Hematopoietic multipotent progenitor cell treated with erythropoietin and hydrocortisone succinate and interleukin-3 and kit ligand, for 6 days (in vitro differentiated cells): Measurements from ENCODE around the gene E2F6.
A peak's percentile ranks its signal among the peaks of the same experiment; 100 is the strongest.
"Not testable (repeated sequence)": the region's sequence is repeated elsewhere in the genome, so short reads cannot be mapped to it uniquely, and the experiment has no call there.

Experiments used
- DNase-seq: peaks from one replicate; pipeline ENCODE4 v3.0.0-alpha.2; 2015

The E2F6 gene

GRCh38 chr2:11411244-11411643, 54.7 kb downstream of the E2F6 start:
- DNase-seq = no peak

- no peak for DNase-seq
Measured at GRCh38 chr2:11410101-11410500, 55.9 kb downstream of the E2F6 start.

- no peak for DNase-seq
Measured at GRCh38 chr2:11409572-11409959, 56.4 kb downstream of the E2F6 start.

- no peak for DNase-seq
Measured at GRCh38 chr2:11408959-11409571, 56.9 kb downstream of the E2F6 start.

GRCh38 chr2:11407413-11407812, 58.5 kb downstream of the E2F6 start:
- DNase-seq = no peak

- DNase-seq = no peak
Measured at GRCh38 chr2:11406958-11407381, 59.0 kb downstream of the E2F6 start.

GRCh38 chr2:11406267-11406957, 59.5 kb downstream of the E2F6 start:
- DNase-seq = no peak

GRCh38 chr2:11405599-11406266, 60.2 kb downstream of the E2F6 start:
- DNase-seq = no peak

GRCh38 chr2:11405074-11405406, 60.9 kb downstream of the E2F6 start:
- not testable (repeated sequence) for DNase-seq

- no peak for DNase-seq
Measured at GRCh38 chr2:11404376-11405073, 61.4 kb downstream of the E2F6 start.

- no peak for DNase-seq
Measured at GRCh38 chr2:11402436-11402835, 63.5 kb downstream of the E2F6 start.

GRCh38 chr2:11399438-11399762, 66.6 kb downstream of the E2F6 start:
- DNase-seq = no peak

- peak; percentile 93 for DNase-seq
Measured at GRCh38 chr2:11398750-11399437, 67.1 kb downstream of the E2F6 start.

GRCh38 chr2:11397513-11397912, 68.4 kb downstream of the E2F6 start:
- no peak for DNase-seq

- DNase-seq = no peak
Measured at GRCh38 chr2:11396467-11397445, 69.2 kb downstream of the E2F6 start.

- no peak for DNase-seq
Measured at GRCh38 chr2:11396021-11396420, 69.9 kb downstream of the E2F6 start.

GRCh38 chr2:11395389-11395788, 70.6 kb downstream of the E2F6 start:
- DNase-seq = no peak
